IMR-90 (cell line): Measurements from ENCODE around the gene TRA2B. TPM values are rescaled to one million over a fixed set of nuclear protein-coding genes. Genes with fewer than 3 reads are reported as not detected.
A peak's percentile ranks its signal among the peaks of the same experiment; 100 is the strongest.

Source experiments
- ATAC-seq: fragments of 200-7000 bp; cut with Tn5 transposase; 2 replicates; pipeline ENCODE4 v1.9.1; 2020; ENCODE audit warnings: low read depth, mild to moderate bottlenecking, moderate library complexity
- BruUV-seq: library from RNA; stranded (reverse); fragments of 400-500 nt; replicated peaks from 2 replicates; lab custom pipeline; 2021; lab: Mats Ljungman, UMichigan
- CTCF ChIA-PET: fragments of 300-600 bp; formaldehyde crosslinking; extraction: SDS; loops from one replicate; lab custom pipeline; 2021; ENCODE audit warnings: antibody characterized with exemption; lab: Yijun Ruan, JAX
- POLR2A ChIA-PET: fragments of 300-600 bp; sonication (Branson Sonifier 250); formaldehyde crosslinking; loops from one replicate; lab custom pipeline; 2022; ENCODE audit warnings: antibody characterized with exemption; ENCODE audit not compliant: unreplicated experiment; lab: Charles Lee
- DNase-seq: peaks from one replicate; pipeline ENCODE4 v3.0.0; 2013
- H2AFZ ChIP-seq: replicated peaks from 2 replicates; pipeline ENCODE3; 2013; ENCODE audit warnings: low read length, mild to moderate bottlenecking; ENCODE audit not compliant: poor library complexity
- H2AK5ac ChIP-seq: 2 replicates; pipeline ENCODE4 v1.6.1; 2013; ENCODE audit warnings: low read depth, low read length, inconsistent platforms
- H2AK9ac ChIP-seq: replicated peaks from 2 replicates; pipeline ENCODE3; 2013; ENCODE audit warnings: mild to moderate bottlenecking, low read depth, low read length, moderate library complexity; ENCODE audit not compliant: poor library complexity
- H2BK120ac ChIP-seq: 2 replicates; pipeline ENCODE4 v1.6.1; 2013; ENCODE audit warnings: low read depth, low read length, inconsistent platforms
- H2BK15ac ChIP-seq: 3 replicates; pipeline ENCODE4 v1.6.1; 2013; ENCODE audit warnings: low read depth, low read length, inconsistent platforms
- H2BK20ac ChIP-seq: 2 replicates; pipeline ENCODE4 v1.6.1; 2013; ENCODE audit warnings: low read depth, mild to moderate bottlenecking, inconsistent platforms, low read length, moderate library complexity
- H2BK5ac ChIP-seq: 2 replicates; pipeline ENCODE4 v1.6.1; 2013; ENCODE audit warnings: mild to moderate bottlenecking, low read depth, low read length, inconsistent platforms; ENCODE audit not compliant: poor library complexity, severe bottlenecking
- H3K14ac ChIP-seq: replicated peaks from 2 replicates; pipeline ENCODE4 v1.6.1; 2013; ENCODE audit warnings: low read depth, low read length, inconsistent platforms
- H3K18ac ChIP-seq: 2 replicates; pipeline ENCODE4 v1.6.1; 2013; ENCODE audit warnings: low read depth, low read length, control low read depth
- H3K23ac ChIP-seq: 2 replicates; pipeline ENCODE4 v1.6.1; 2013; ENCODE audit warnings: low read depth, low read length, inconsistent platforms
- H3K27ac ChIP-seq: 2 replicates; pipeline ENCODE4 v1.5.1; 2013; ENCODE audit warnings: mild to moderate bottlenecking, control low read depth, low read length; ENCODE audit not compliant: insufficient read depth
- H3K27me3 ChIP-seq: 2 replicates; pipeline ENCODE4 v1.6.1; 2013; ENCODE audit warnings: low read length; ENCODE audit not compliant: control insufficient read depth, insufficient read depth
- H3K36me3 ChIP-seq: 2 replicates; pipeline ENCODE4 v1.6.1; 2013; ENCODE audit warnings: low read length, mixed read lengths; ENCODE audit not compliant: control insufficient read depth, insufficient read depth
- H3K4ac ChIP-seq: 2 replicates; pipeline ENCODE4 v1.6.1; 2013; ENCODE audit warnings: low read depth, low read length, inconsistent platforms
- H3K4me1 ChIP-seq: 2 replicates; pipeline ENCODE4 v1.6.1; 2013; ENCODE audit warnings: low read length, mixed read lengths; ENCODE audit not compliant: control insufficient read depth, insufficient read depth
- H3K4me2 ChIP-seq: 2 replicates; pipeline ENCODE4 v1.6.1; 2013; ENCODE audit warnings: low read depth, mild to moderate bottlenecking, control low read depth, low read length, moderate library complexity
- H3K4me3 ChIP-seq: 2 replicates; pipeline ENCODE4 v1.5.1; 2013; ENCODE audit warnings: low read depth, mild to moderate bottlenecking, control low read depth, low read length, moderate library complexity; ENCODE audit not compliant: insufficient read depth
- H3K56ac ChIP-seq: 2 replicates; pipeline ENCODE4 v1.6.1; 2013; ENCODE audit warnings: low read length, inconsistent platforms; ENCODE audit not compliant: insufficient read depth; ENCODE audit errors: extremely low read depth
- H3K79me1 ChIP-seq, 2 experiments: 2 replicates each; pipeline ENCODE4 v1.6.1; 2013; ENCODE audit warnings: low read length in 2 of 2, inconsistent platforms in 1 of 2, low read depth in 1 of 2
- H3K9ac ChIP-seq: 2 replicates; pipeline ENCODE4 v1.6.1; 2013; ENCODE audit warnings: low read depth, low read length, control low read depth
- H3K9me1 ChIP-seq: 2 replicates; pipeline ENCODE4 v1.6.1; 2013; ENCODE audit warnings: low read length, inconsistent platforms; ENCODE audit not compliant: insufficient read depth
- H3K9me3 ChIP-seq: 2 replicates; pipeline ENCODE4 v1.6.1; 2013; ENCODE audit warnings: low read length; ENCODE audit not compliant: control insufficient read depth, insufficient read depth
- H4K20me1 ChIP-seq: 2 replicates; pipeline ENCODE4 v1.6.1; 2013; ENCODE audit warnings: low read length, inconsistent platforms; ENCODE audit not compliant: insufficient read depth
- H4K5ac ChIP-seq: 2 replicates; pipeline ENCODE4 v1.6.1; 2013; ENCODE audit warnings: mild to moderate bottlenecking, low read depth, low read length, control low read depth
- H4K8ac ChIP-seq, 2 experiments: 2 replicates each; pipeline ENCODE4 v1.6.1; 2013; ENCODE audit warnings: low read depth in 2 of 2, low read length in 2 of 2, control low read depth in 1 of 2, inconsistent platforms in 1 of 2
- H4K91ac ChIP-seq: 2 replicates; pipeline ENCODE4 v1.6.1; 2013; ENCODE audit warnings: low read depth, low read length, inconsistent platforms; ENCODE audit not compliant: insufficient read depth
- BHLHE40 ChIP-seq: fragments of 150-350 bp; IDR thresholded peaks from 2 replicates; pipeline ENCODE4 v1.6.1; 2016; ENCODE audit warnings: mild to moderate bottlenecking, low read depth, low read length
- CEBPB ChIP-seq: IDR thresholded peaks from 2 replicates; pipeline ENCODE4 v1.6.1; 2012; ENCODE audit warnings: low read depth, low read length, improper control_type of control experiment
- CHD1 ChIP-seq: IDR thresholded peaks from 2 replicates; pipeline ENCODE4 v1.6.1; 2012; ENCODE audit warnings: low read depth, low read length, improper control_type of control experiment
- FOS ChIP-seq: fragments of 150-350 bp; IDR thresholded peaks from 2 replicates; pipeline ENCODE4 v1.6.1; 2016; ENCODE audit warnings: low read depth, low read length
- MAFK ChIP-seq: IDR thresholded peaks from 2 replicates; pipeline ENCODE4 v1.6.1; 2012; ENCODE audit warnings: low read depth, low read length, improper control_type of control experiment
- MAZ ChIP-seq: IDR thresholded peaks from 2 replicates; pipeline ENCODE4 v1.6.1; 2012; ENCODE audit warnings: low read depth, mild to moderate bottlenecking, low read length, improper control_type of control experiment, moderate library complexity, borderline replicate concordance
- MXI1 ChIP-seq: IDR thresholded peaks from 2 replicates; pipeline ENCODE4 v1.6.1; 2012; ENCODE audit warnings: low read depth, mild to moderate bottlenecking, low read length, moderate library complexity, borderline replicate concordance
- NFE2L2 ChIP-seq: fragments of 150-350 bp; IDR thresholded peaks from 2 replicates; pipeline ENCODE4 v1.6.1; 2016; ENCODE audit warnings: low read depth, mild to moderate bottlenecking, low read length
- POLR2A ChIP-seq: IDR thresholded peaks from 2 replicates; pipeline ENCODE4 v1.6.1; 2012; ENCODE audit warnings: mild to moderate bottlenecking, low read depth, low read length
- RAD21 ChIP-seq: IDR thresholded peaks from 2 replicates; pipeline ENCODE4 v1.6.1; 2012; ENCODE audit warnings: low read length, improper control_type of control experiment
- RCOR1 ChIP-seq: IDR thresholded peaks from 2 replicates; pipeline ENCODE4 v1.6.1; 2012; ENCODE audit warnings: mild to moderate bottlenecking, low read length, improper control_type of control experiment; ENCODE audit not compliant: insufficient replicate concordance
- RFX5 ChIP-seq: IDR thresholded peaks from 2 replicates; pipeline ENCODE4 v1.8.0; 2012; ENCODE audit warnings: low read depth, mild to moderate bottlenecking, low read length, moderate library complexity
- SMC3 ChIP-seq: fragments of 150-350 bp; IDR thresholded peaks from 2 replicates; pipeline ENCODE4 v1.6.1; 2016; ENCODE audit warnings: low read depth, mild to moderate bottlenecking, antibody characterized with exemption, low read length, moderate library complexity
- whole genome bisulfite sequencing, 2 experiments: methylation state at CpG; one replicate each; pipeline versions ENCODE4 v1.1.5 to v1.1.7; 2013; ENCODE audit warnings: missing lambda C conversion rate in 2 of 2; ENCODE audit not compliant: insufficient read length in 1 of 2; ENCODE audit errors: extremely low coverage in 2 of 2; 5-methylcytosine and 5-hydroxymethylcytosine counted together
- dilution Hi-C: fragments of 300-500 bp; cut with HindIII; formaldehyde crosslinking; loops from one replicate; pipeline ENCODE4 v1.14.3; 2018; ENCODE audit warnings: low sequenced_read_pairs; ENCODE audit not compliant: unreplicated experiment
- in situ Hi-C: fragments of 300-500 bp; cut with MboI; formaldehyde crosslinking; loops from 3 replicates; pipeline ENCODE4 v1.14.3; 2019; ENCODE audit warnings: low sequenced_read_pairs, inconsistent platforms, mixed read lengths
- intact Hi-C: fragments of 100-400 bp; cut with micrococcal nuclease; formaldehyde crosslinking; loops from 2 replicates; pipeline ENCODE4 v1.10.0; 2022
- polyA plus RNA-seq, 3 experiments: library from polyadenylated mRNA; depleted of rRNA; stranded (reverse); fragments of >200 nt; gene quantifications; 2 replicates each; pipeline ENCODE4 v1.2.3, GENCODE V29; 2012; ENCODE audit warnings: low replicate concordance in 1 of 3
- total RNA-seq: library from RNA; depleted of rRNA; stranded (reverse); fragments of >200 nt; gene quantifications from 2 replicates; pipeline ENCODE4 v1.2.3, GENCODE V29; 2012
- TF ChIP-seq, protein P1 (sequence below): conservative IDR thresholded peaks from 2 replicates; pipeline ENCODE4 v1.5.1; 2012; ENCODE audit warnings: mild to moderate bottlenecking, low read depth, low read length, improper control_type of control experiment
- TF ChIP-seq, protein P2 (sequence below): fragments of 150-350 bp; IDR thresholded peaks from 2 replicates; pipeline ENCODE4 v1.6.1; 2017; ENCODE audit warnings: mild to moderate bottlenecking, antibody characterized with exemption, low read length, low read depth

TRA2B gene
- total and polyA plus RNA-seq, 2 of the 4 experiments (the other 2 are of a cell fraction) = 127 to 208 TPM

DNA sequence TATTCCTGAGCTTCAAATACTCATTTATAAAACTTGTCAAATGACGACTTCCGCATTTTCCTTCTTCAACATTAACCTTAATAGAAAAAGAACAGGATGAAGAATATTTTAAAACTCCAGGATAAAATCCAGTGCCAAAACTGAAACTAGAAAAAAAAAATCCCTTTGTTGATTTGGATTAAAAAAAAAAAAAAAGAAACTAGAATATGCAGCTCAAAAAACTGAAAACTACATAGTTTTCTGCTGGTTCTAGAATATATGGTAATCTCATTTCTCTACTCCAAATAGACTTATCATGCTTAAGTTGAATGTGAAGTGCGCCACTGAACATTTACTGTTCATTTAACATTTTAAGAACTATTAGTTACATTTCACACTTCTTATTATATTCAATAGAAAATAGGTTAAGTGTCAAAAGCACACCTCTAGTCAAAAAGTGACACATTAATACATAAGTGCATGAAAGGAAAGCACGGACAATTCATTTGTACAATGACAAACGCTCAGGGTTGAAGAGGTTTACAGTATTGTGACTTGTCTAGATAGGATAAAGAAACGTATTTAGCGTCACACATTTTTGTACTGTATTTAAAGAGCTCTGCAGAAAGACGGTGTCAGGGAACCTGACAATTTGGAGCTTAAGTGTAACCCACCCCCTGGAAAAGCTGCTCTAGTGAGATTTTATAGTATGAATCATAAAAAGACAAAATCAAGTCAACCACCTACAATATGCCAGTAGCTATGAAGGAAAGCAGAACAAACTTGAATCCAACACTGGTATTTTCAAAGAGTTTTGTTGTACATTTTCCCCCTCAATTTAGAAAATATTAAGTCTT lies 5.8 kb downstream of the TRA2B start:
- H3K27me3 ChIP-seq = no peaks in the 10 kb centered on the region
- no peaks in the 10 kb centered on the region for H3K9me3 ChIP-seq
- no peak overlapping the region for H2BK20ac ChIP-seq
- peaks cover 25% of the 10 kb centered on the region for H3K4me1 ChIP-seq
- H3K56ac ChIP-seq = no peak overlapping the region
- no peak overlapping the region for H3K27ac ChIP-seq
- peaks cover 100% of the 10 kb centered on the region for H4K20me1 ChIP-seq
- no peak overlapping the region for H3K18ac ChIP-seq
- no peak overlapping the region for H3K14ac ChIP-seq
- peaks cover 0 to 21% of the 10 kb centered on the region in 2 experiments; a peak in 2 of 4 replicates for H3K79me1 ChIP-seq
- no peak overlapping the region for H4K91ac ChIP-seq
- peak overlapping the region; percentile 33; the same call in 1 of the 2 replicates for H3K23ac ChIP-seq
- H2BK120ac ChIP-seq = no peak overlapping the region
- H3K9ac ChIP-seq = peak overlapping the region; percentile 29; the same call in 1 of the 2 replicates
- WGBS, 2 experiments = no CpG with 5 or more reads among the region's 8 CpGs
- H3K4ac ChIP-seq = no peak overlapping the region
- H2BK5ac ChIP-seq = no peak overlapping the region
- H3K9me1 ChIP-seq = peaks cover 8% of the 10 kb centered on the region
- no peak overlapping the region for H2BK15ac ChIP-seq
- DNase-seq = no peak
- H3K4me3 ChIP-seq = peak overlapping the region; percentile 19; the same call in 1 of the 2 replicates
- ATAC-seq = no peak
- dilution Hi-C loops = no loop called here
- H2AK9ac ChIP-seq = no peak overlapping the region
- intact Hi-C loops = no loop called here
- no peak overlapping the region for H2AK5ac ChIP-seq
- peak overlapping the region; percentile 74 for H3K4me2 ChIP-seq
- H2AFZ ChIP-seq = no peak overlapping the region
- no peak overlapping the region for H4K5ac ChIP-seq
- no peak overlapping the region for H4K8ac ChIP-seq
- no TSS peak for BruUV-seq
- H3K36me3 ChIP-seq = peaks cover 5% of the 10 kb centered on the region
- in situ Hi-C loops = no loop called here
- ChIA-PET CTCF (interaction anchor here (0.6 to 3.5 kb wide), 3 partner anchors 11 to 271 kb away, joined by 3 to 18 read pairs (median 6); no protein-coding TSS in a partner anchor), POLR2A (no interaction called here)
- TF ChIP-seq, protein P1, sequence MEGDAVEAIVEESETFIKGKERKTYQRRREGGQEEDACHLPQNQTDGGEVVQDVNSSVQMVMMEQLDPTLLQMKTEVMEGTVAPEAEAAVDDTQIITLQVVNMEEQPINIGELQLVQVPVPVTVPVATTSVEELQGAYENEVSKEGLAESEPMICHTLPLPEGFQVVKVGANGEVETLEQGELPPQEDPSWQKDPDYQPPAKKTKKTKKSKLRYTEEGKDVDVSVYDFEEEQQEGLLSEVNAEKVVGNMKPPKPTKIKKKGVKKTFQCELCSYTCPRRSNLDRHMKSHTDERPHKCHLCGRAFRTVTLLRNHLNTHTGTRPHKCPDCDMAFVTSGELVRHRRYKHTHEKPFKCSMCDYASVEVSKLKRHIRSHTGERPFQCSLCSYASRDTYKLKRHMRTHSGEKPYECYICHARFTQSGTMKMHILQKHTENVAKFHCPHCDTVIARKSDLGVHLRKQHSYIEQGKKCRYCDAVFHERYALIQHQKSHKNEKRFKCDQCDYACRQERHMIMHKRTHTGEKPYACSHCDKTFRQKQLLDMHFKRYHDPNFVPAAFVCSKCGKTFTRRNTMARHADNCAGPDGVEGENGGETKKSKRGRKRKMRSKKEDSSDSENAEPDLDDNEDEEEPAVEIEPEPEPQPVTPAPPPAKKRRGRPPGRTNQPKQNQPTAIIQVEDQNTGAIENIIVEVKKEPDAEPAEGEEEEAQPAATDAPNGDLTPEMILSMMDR = no peak
- TF ChIP-seq FOS (no peak), NFE2L2 (no peak), CHD1 (no peak), SMC3 (no peak), BHLHE40 (no peak), MXI1 (no peak), RFX5 (no peak), MAFK (no peak), RCOR1 (no peak), MAZ (no peak), POLR2A (no peak), RAD21 (no peak), CEBPB (no peak)
- TF ChIP-seq, protein P2, sequence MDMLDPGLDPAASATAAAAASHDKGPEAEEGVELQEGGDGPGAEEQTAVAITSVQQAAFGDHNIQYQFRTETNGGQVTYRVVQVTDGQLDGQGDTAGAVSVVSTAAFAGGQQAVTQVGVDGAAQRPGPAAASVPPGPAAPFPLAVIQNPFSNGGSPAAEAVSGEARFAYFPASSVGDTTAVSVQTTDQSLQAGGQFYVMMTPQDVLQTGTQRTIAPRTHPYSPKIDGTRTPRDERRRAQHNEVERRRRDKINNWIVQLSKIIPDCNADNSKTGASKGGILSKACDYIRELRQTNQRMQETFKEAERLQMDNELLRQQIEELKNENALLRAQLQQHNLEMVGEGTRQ = no peak
